HFFc6 (cell line): Measurements from ENCODE around the gene CCDC127. TPM values are rescaled to one million over a fixed set of nuclear protein-coding genes. Genes with fewer than 3 reads are reported as not detected.

Experiments
- DNase-seq: peaks from one replicate; pipeline ENCODE4 v3.0.0-alpha.2; 2018
- H3K27ac Mint-ChIP-seq: 2 replicates; pipeline ENCODE4 v1.8.0; 2020; ENCODE audit warnings: mild to moderate bottlenecking, mixed read lengths
- H3K27me3 Mint-ChIP-seq: 2 replicates; pipeline ENCODE4 v1.8.0; 2021; ENCODE audit warnings: mild to moderate bottlenecking, moderate library complexity, mixed read lengths; ENCODE audit not compliant: insufficient read depth
- H3K36me3 Mint-ChIP-seq: 2 replicates; pipeline ENCODE4 v1.8.0; 2021; ENCODE audit warnings: low read depth, mixed read lengths
- H3K4me1 Mint-ChIP-seq: 2 replicates; pipeline ENCODE4 v1.8.0; 2020; ENCODE audit warnings: low read depth, mixed read lengths
- H3K4me3 Mint-ChIP-seq: 2 replicates; pipeline ENCODE4 v1.8.0; 2020; ENCODE audit warnings: mild to moderate bottlenecking, moderate library complexity, mixed read lengths
- H3K9me3 Mint-ChIP-seq: 2 replicates; pipeline ENCODE4 v1.8.0; 2020; ENCODE audit warnings: mild to moderate bottlenecking, mixed read lengths
- CTCF ChIP-seq: fragments of 200-600 bp; sonication (generic); IDR thresholded peaks from 2 replicates; pipeline ENCODE4 v1.5.0; 2021; ENCODE audit warnings: antibody characterized with exemption, mild to moderate bottlenecking
- total RNA-seq, 6 experiments: library from RNA; stranded (reverse); fragmentation: NEBNext Ultra II Directional; extraction: Animal tissue kit (Norgen Biotek cat#: 25700); gene quantifications; 2 replicates in 1 of 6; 3 replicates in 5 of 6; pipeline ENCODE4 v1.2.3, GENCODE V29; 2021

The CCDC127 gene
- total RNA-seq, 6 experiments from 2014 or later, result 4.5 to 6.6 (median 6.2) TPM

- TF ChIP-seq CTCF, result no peak
- Mint-ChIP-seq H3K27ac (no peak overlapping the region), H3K4me3 (no peak overlapping the region), H3K27me3 (peaks cover 18% of the 10 kb centered on the region), H3K4me1 (peaks cover 64% of the 10 kb centered on the region), H3K9me3 (peaks cover 37% of the 10 kb centered on the region), H3K36me3 (peaks cover 45% of the 10 kb centered on the region)
- DNase-seq, result no peak
Observed at GRCh38 chr5:150746-151145, 67.2 kb downstream of the CCDC127 start.

DNA sequence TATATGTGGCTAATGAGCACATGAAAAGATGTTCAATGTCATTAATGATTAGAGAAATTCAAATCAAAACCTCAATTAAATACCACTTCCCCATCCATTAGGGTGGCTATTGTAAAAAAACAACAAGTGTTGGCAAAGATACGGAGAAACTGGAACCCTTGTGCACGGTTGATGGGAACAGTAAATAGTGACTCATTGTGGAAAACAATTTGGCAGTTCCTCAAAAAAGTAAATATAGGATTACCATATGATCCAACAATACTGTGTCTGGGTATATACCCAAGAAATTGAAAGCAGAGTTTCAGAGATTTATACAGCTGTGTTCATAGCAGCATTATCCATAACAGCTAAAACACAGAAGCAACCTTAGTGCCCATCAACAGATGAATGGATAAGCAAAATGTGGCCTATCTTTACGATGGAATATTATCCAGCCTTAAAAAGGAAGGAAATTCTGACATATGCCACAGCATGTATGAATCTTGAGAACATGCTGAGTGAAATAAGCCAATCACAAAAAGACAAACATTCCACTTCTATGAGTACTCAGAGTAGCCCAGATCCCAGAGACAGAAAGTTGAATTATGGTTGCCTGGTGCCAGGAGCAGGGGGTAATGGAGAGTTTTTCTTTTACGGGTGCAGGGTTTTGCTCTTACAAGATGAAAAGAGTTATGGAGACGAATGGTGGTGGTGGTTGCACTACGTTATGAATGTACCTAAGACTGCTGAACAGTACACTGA, 68.0 kb downstream of the CCDC127 start:
- H3K4me1 Mint-ChIP-seq, result peaks cover 56% of the 10 kb centered on the region
- no peak overlapping the region for H3K4me3 Mint-ChIP-seq
- H3K27me3 Mint-ChIP-seq, result peaks cover 18% of the 10 kb centered on the region
- H3K9me3 Mint-ChIP-seq, result peaks cover 37% of the 10 kb centered on the region
- DNase-seq, result no peak
- no peak for TF ChIP-seq CTCF
- no peak overlapping the region; the same call in 1 of the 2 replicates for H3K27ac Mint-ChIP-seq
- peaks cover 41% of the 10 kb centered on the region for H3K36me3 Mint-ChIP-seq

- no peak overlapping the region for H3K4me3 Mint-ChIP-seq
- no peak overlapping the region for H3K27ac Mint-ChIP-seq
- DNase-seq, result no peak
- H3K9me3 Mint-ChIP-seq, result peaks cover 37% of the 10 kb centered on the region
- peaks cover 30% of the 10 kb centered on the region for H3K36me3 Mint-ChIP-seq
- H3K4me1 Mint-ChIP-seq, result peaks cover 34% of the 10 kb centered on the region
- no peak for TF ChIP-seq CTCF
- H3K27me3 Mint-ChIP-seq, result peaks cover 22% of the 10 kb centered on the region
Observed at GRCh38 chr5:147751-148150, 70.2 kb downstream of the CCDC127 start.

Other genes starting within 250 kb of the CCDC127 start
- gene PLEKHG4B, start 126.0 kb downstream of the CCDC127 start, total RNA-seq, result 1 to 10 TPM in 4 of 6 experiments, under 1 TPM in 2; 0.66 to 4.3 (median 3.9) TPM
- gene LRRC14B, start 26.7 kb downstream of the CCDC127 start, total RNA-seq, result not detected
- 100 to 1,000 TPM in 4 of 6 experiments, 10 to 100 TPM in 2; 92.5 to 114 (median 109) TPM for gene SDHA, start 167 bp upstream of the CCDC127 start, total RNA-seq
- gene PDCD6, start 53.5 kb upstream of the CCDC127 start, total RNA-seq, result 100 to 1,000 TPM in 3 of 6 experiments, 10 to 100 TPM in 3; 89.5 to 108 (median 99.1) TPM
- 10 to 100 TPM; 30.9 to 55.7 (median 51.9) TPM for gene AHRR, start 103.6 kb upstream of the CCDC127 start, total RNA-seq
- 10 to 100 TPM; 46.8 to 54.1 (median 50.3) TPM for gene EXOC3, start 225.0 kb upstream of the CCDC127 start, total RNA-seq